ENCODE data around the gene BRI3BP.
"Not testable (repeated sequence)": the region's sequence is repeated elsewhere in the genome, so short reads cannot be mapped to it uniquely, and the experiment has no call there.

BRI3BP gene

GRCh38 chr12:124975276-124975675 lies 18.2 kb upstream of the BRI3BP start:
- no peak for DNase-seq

- DNase-seq = no peak
Measured at GRCh38 chr12:124976999-124977398, 16.4 kb upstream of the BRI3BP start.

- no peak for DNase-seq
Measured at GRCh38 chr12:124979568-124979967, 13.9 kb upstream of the BRI3BP start.

GRCh38 chr12:124980098-124980892 lies 13.2 kb upstream of the BRI3BP start:
- no peak for DNase-seq

- not testable (repeated sequence) for DNase-seq
Measured at GRCh38 chr12:124986876-124987275, 6.6 kb upstream of the BRI3BP start.

- peak; percentile 97 for DNase-seq
Measured at GRCh38 chr12:124992874-124993625, 395 bp upstream of the BRI3BP start.

GRCh38 chr12:124994437-124994975 lies 1.1 kb downstream of the BRI3BP start:
- peak; percentile 43 for DNase-seq

- DNase-seq = no peak
Measured at GRCh38 chr12:124995200-124995961, 1.9 kb downstream of the BRI3BP start.

- no peak for DNase-seq
Measured at GRCh38 chr12:124998705-124999104, 5.3 kb downstream of the BRI3BP start.

GRCh38 chr12:125001636-125002035 lies 8.2 kb downstream of the BRI3BP start:
- DNase-seq = no peak

GRCh38 chr12:125003021-125003420 lies 9.6 kb downstream of the BRI3BP start:
- DNase-seq = no peak

- no peak for DNase-seq
Measured at GRCh38 chr12:125004621-125005020, 11.2 kb downstream of the BRI3BP start.

GRCh38 chr12:125005652-125006051 lies 12.2 kb downstream of the BRI3BP start:
- no peak for DNase-seq

- DNase-seq = no peak
Measured at GRCh38 chr12:125006365-125006764, 12.9 kb downstream of the BRI3BP start.

- DNase-seq = no peak
Measured at GRCh38 chr12:125013816-125014442, 20.5 kb downstream of the BRI3BP start.

- DNase-seq = no peak
Measured at GRCh38 chr12:125014526-125014925, 21.1 kb downstream of the BRI3BP start.

- DNase-seq = peak; percentile 75
Measured at GRCh38 chr12:125015680-125016310, 22.4 kb downstream of the BRI3BP start.

GRCh38 chr12:125017801-125018200 lies 24.4 kb downstream of the BRI3BP start:
- DNase-seq = no peak

GRCh38 chr12:125018356-125018755 lies 24.9 kb downstream of the BRI3BP start:
- DNase-seq = no peak

GRCh38 chr12:125021096-125021495 lies 27.7 kb downstream of the BRI3BP start:
- DNase-seq = no peak

- DNase-seq = no peak
Measured at GRCh38 chr12:125021771-125022170, 28.3 kb downstream of the BRI3BP start.

- DNase-seq = no peak
Measured at GRCh38 chr12:125023065-125023464, 29.6 kb downstream of the BRI3BP start.

Measured in NCI-H82 (cell line).